ENCODE measurements around the gene MSMP. TPM values are rescaled to one million over a fixed set of nuclear protein-coding genes. Genes with fewer than 3 reads are reported as not detected.

MSMP gene
- total and polyA plus RNA-seq, 9 of the 15 experiments (the other 6 are each of a cell fraction or from before 2014, with no cell fraction given) = 0.60 TPM; not detected in 8

DNA sequence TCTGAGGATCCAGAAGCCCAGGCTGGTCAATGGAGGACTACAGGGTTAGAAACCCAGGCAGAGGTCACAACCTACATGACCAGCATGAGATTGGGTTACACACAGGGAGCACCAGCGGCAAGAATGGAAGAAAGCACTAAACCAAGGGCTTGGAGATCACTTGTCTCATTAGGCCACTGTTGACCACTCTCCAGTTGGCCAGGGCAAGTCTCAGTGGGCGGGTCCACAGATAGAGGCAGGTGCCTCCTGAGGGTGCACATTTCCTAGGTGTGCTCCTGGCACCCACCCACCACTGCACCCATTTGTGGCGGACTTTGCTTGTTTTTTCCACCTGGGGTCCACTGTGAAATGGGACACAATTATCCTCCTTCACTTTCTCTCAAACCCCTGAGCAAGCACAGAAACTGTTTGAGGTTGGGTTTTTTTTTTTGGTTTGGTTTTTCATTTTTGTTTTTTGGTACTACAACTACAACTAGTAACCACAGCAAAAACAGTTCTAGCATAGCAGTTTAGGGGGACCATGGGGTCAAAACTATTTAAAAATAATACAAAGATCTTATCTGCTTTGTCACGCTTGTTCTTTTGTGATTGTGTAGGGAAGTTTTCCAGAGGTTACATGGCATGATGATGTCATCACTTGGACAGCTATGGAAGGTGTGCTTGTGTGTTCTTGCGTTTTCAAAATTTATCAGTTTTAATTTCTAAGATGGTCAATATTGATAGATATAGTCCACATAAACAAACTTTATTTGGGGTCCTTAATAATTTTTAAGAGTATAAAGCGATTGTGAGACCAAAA, 43.4 kb upstream of the MSMP start:
- H3K36me3 ChIP-seq (ENCODE audit: control insufficient read depth, insufficient read depth, low read length) = peaks cover 9% of the 10 kb centered on the region; the same call in 2 of the 3 replicates
- ATAC-seq = no peak
- no peak for TF ChIP-seq NR2C2 (CRISPR knock-in tag; IDR thresholded peaks at IDR 0.05)
- TF ChIP-seq NR2C2 (tag; IDR thresholded peaks at IDR 0.05) = no peak
- TF ChIP-seq ATF7 (IDR thresholded peaks at IDR 0.05) = peak; percentile 43; the same call in 1 of the 2 replicates
- TF ChIP-seq, protein P1, sequence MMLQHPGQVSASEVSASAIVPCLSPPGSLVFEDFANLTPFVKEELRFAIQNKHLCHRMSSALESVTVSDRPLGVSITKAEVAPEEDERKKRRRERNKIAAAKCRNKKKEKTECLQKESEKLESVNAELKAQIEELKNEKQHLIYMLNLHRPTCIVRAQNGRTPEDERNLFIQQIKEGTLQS (IDR thresholded peaks at IDR 0.05) = peak; percentile 91
- TF ChIP-seq, protein P1 (CRISPR knock-in tag; conservative IDR thresholded peaks at IDR 0.05) = no peak
- TF ChIP-seq JUND (IDR thresholded peaks at IDR 0.05; ENCODE audit: borderline replicate concordance, low read depth, low read length) = 0 out of 2 replicates have a peak, but pooled peaks have one; percentile 26
- TF ChIP-seq JUND (tag; IDR thresholded peaks at IDR 0.05; ENCODE audit: borderline replicate concordance, low read depth, low read length) = peak; percentile 48; the same call in 1 of the 3 replicates
- TF ChIP-seq, protein P2, sequence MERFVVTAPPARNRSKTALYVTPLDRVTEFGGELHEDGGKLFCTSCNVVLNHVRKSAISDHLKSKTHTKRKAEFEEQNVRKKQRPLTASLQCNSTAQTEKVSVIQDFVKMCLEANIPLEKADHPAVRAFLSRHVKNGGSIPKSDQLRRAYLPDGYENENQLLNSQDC (CRISPR knock-in tag; IDR thresholded peaks at IDR 0.05) = no peak
- H3K4me2 ChIP-seq (ENCODE audit: insufficient read depth, low read length) = no peak overlapping the region
- H4K20me1 ChIP-seq (replicated peaks; ENCODE audit: control insufficient read depth, insufficient read depth, low read length) = no peaks in the 10 kb centered on the region
- DNase-seq (ENCODE audit: extremely low read depth in 1 of 4, low spot score in 3 of 4) = no peak
- intact Hi-C loops (cut with micrococcal nuclease) = no loop called here
- peaks cover 17 to 35% of the 10 kb centered on the region in 2 experiments; a peak in 4 of 5 replicates for H3K4me1 ChIP-seq (replicated peaks in 1 of 2; ENCODE audit: control insufficient read depth in 2 of 2, insufficient read depth in 2 of 2, low read length in 2 of 2)
- H2AFZ ChIP-seq (ENCODE audit: low read depth, low read length) = no peak overlapping the region
- no peaks in the 10 kb centered on the region for H3K9me3 ChIP-seq (replicated peaks; ENCODE audit: control insufficient read depth, insufficient read depth, low read depth, low read length)
- WGBS (ENCODE audit: insufficient coverage, low coverage, missing lambda C conversion rate) = 80% methylated on average over 6 of the region's 6 CpGs
- no peaks in the 10 kb centered on the region; the same call in 2 of the 3 replicates for H3K79me2 ChIP-seq (ENCODE audit: control insufficient read depth, insufficient read depth, low read length)
- ChIA-PET POLR2A (no interaction called here), CTCF (ENCODE audit: low intra/inter-chr PET ratio) (no interaction called here)
- H3K9me1 ChIP-seq (ENCODE audit: control insufficient read depth, insufficient read depth, low read length) = no peaks in the 10 kb centered on the region
- BruUV-seq (replicated peaks) = no TSS peak
- no peak overlapping the region for H3K4me3 ChIP-seq
- peak; percentile 37 for FAIRE-seq
- H3K27me3 ChIP-seq (ENCODE audit: control insufficient read depth in 2 of 2, insufficient read depth in 2 of 2, low read length in 2 of 2) = no peaks in the 10 kb centered on the region
- H3K9ac ChIP-seq (ENCODE audit: insufficient read depth in 1 of 2, low read depth in 2 of 2, low read length in 2 of 2) = no peak overlapping the region
- no peak overlapping the region; the same call in 2 of the 3 replicates for H3K27ac ChIP-seq (ENCODE audit: extremely low read depth, low read depth, low read length)
- in situ Hi-C loops (cut with MboI) = loop anchor here (10.0 kb wide), 1 partner anchor 87 kb away; no protein-coding TSS in a partner anchor

Measured in K562 (cell line).